ENCODE data around the gene RPL22L1.

- TF ChIP-seq CTCF (IDR thresholded peaks at IDR 0.05) (no peak), EZH2 (IDR thresholded peaks at IDR 0.05; ENCODE audit: borderline replicate concordance, insufficient read depth, low read depth, low read length, poor library complexity, severe bottlenecking) (no peak)
Measured at GRCh38 chr3:170869645-170870593, at the start of gene RPL22L1.
